Ascending aorta (tissue), 2 donors: ENCODE results near the gene IDH3B. TPM values are rescaled to one million over a fixed set of nuclear protein-coding genes. Genes with fewer than 3 reads are reported as not detected.
"Not testable (repeated sequence)": the region's sequence is repeated elsewhere in the genome, so short reads cannot be mapped to it uniquely, and the experiment has no call there.

ENCODE experiments used
- DNase-seq, 2 donors: peaks; one replicate each; pipeline ENCODE4 v3.0.0-alpha.2; 2019; ENCODE audit warnings: low spot score in 2 of 2
- H3K27ac ChIP-seq, 2 donors: fragments of 200-600 bp; sonication (generic); one replicate each; pipeline ENCODE4 v1.5.1; 2016 to 2017; ENCODE audit warnings: mild to moderate bottlenecking in 1 of 2
- H3K27me3 ChIP-seq: fragments of 200-600 bp; sonication (generic); one replicate; pipeline ENCODE4 v1.5.1; 2017
- H3K36me3 ChIP-seq, 2 donors: fragments of 200-600 bp; sonication (generic); one replicate each; pipeline ENCODE4 v1.5.1; 2016
- H3K4me1 ChIP-seq, 2 donors: fragments of 200-600 bp; sonication (generic); one replicate each; pipeline ENCODE4 v1.5.1; 2016 to 2017; ENCODE audit warnings: mild to moderate bottlenecking in 1 of 2
- H3K4me3 ChIP-seq, 2 donors: fragments of 200-600 bp; sonication (generic); one replicate each; pipeline ENCODE4 v1.5.1; 2016 to 2017; ENCODE audit warnings: mild to moderate bottlenecking in 1 of 2
- H3K9me3 ChIP-seq, 2 donors: fragments of 200-600 bp; sonication (generic); one replicate each; pipeline ENCODE4 v1.5.1; 2016
- CTCF ChIP-seq, 3 experiments: fragments of 200-600 bp in 2 of 3; fragments of 450-650 bp in 1 of 3; sonication (generic) in 2 of 3; IDR thresholded peaks; one replicate each; pipeline ENCODE4 v1.5.1; 2016 to 2019; ENCODE audit warnings: antibody characterized with exemption in 3 of 3, mild to moderate bottlenecking in 1 of 3, moderate library complexity in 1 of 3
- intact Hi-C: fragments of 100-400 bp; cut with DNase I; formaldehyde crosslinking; loops from one replicate; pipeline ENCODE4 v1.15.1; 2023
- total RNA-seq: library from RNA; depleted of rRNA; stranded (reverse); fragments of >200 nt; gene quantifications from one replicate; pipeline ENCODE4 v1.1.0, GENCODE V29; 2016

The IDH3B gene
- total RNA-seq, 1 donor from 2014 or later = 24.9 TPM

- H3K9me3 ChIP-seq = no peaks in the 10 kb centered on the region
- H3K27me3 ChIP-seq = peaks cover 6% of the 10 kb centered on the region
- no peak overlapping the region for H3K27ac ChIP-seq
- intact Hi-C loops = loop anchor here (10.0 kb wide), 1 partner anchor 178 kb away; the partner anchor contains the start of gene PTPRA
- no peaks in the 10 kb centered on the region for H3K36me3 ChIP-seq
- H3K4me3 ChIP-seq = no peak overlapping the region
- TF ChIP-seq CTCF (IDR thresholded peaks at IDR 0.05) = no peak
- H3K4me1 ChIP-seq = peaks cover 2 to 7% of the 10 kb centered on the region in 2 donors
- DNase-seq = peak in 1 of 2 donors; percentile 41
Observed at GRCh38 chr20:2696646-2697045, 32.6 kb upstream of the IDH3B start.

DNA sequence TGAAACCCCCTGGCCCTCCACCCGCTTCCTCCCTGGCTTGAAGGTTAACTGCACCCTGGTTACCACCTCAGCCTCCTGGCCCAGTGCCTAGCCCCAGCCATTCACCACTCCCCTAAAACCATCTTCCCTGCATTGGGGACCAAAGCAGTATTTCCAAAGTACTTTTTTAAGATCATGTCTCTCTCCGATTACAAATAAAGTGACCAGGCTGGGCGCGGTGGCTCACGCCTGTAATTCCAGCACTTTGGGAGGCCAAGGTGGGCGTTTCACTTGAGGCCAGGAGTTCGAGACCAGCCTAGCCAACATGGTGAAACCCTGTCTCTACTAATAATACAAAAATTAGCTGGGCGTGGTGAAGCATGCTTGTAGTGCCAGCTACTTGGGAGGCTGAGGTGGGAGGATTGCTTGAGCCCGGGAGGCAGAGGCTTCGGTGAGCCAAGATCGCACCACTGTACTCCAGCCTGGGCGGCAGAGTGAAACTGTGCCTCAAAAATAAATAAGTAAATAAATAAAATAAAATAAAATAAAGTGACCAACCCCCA, 32.0 kb upstream of the IDH3B start:
- intact Hi-C loops = loop anchor here (10.0 kb wide), 1 partner anchor 179 kb away; the partner anchor contains the start of gene PTPRA
- not testable (repeated sequence) for H3K4me3 ChIP-seq, H3K36me3 ChIP-seq, H3K27ac ChIP-seq, H3K9me3 ChIP-seq, H3K4me1 ChIP-seq, H3K27me3 ChIP-seq
- DNase-seq = peak in 1 of 2 donors; percentile 33

DNA sequence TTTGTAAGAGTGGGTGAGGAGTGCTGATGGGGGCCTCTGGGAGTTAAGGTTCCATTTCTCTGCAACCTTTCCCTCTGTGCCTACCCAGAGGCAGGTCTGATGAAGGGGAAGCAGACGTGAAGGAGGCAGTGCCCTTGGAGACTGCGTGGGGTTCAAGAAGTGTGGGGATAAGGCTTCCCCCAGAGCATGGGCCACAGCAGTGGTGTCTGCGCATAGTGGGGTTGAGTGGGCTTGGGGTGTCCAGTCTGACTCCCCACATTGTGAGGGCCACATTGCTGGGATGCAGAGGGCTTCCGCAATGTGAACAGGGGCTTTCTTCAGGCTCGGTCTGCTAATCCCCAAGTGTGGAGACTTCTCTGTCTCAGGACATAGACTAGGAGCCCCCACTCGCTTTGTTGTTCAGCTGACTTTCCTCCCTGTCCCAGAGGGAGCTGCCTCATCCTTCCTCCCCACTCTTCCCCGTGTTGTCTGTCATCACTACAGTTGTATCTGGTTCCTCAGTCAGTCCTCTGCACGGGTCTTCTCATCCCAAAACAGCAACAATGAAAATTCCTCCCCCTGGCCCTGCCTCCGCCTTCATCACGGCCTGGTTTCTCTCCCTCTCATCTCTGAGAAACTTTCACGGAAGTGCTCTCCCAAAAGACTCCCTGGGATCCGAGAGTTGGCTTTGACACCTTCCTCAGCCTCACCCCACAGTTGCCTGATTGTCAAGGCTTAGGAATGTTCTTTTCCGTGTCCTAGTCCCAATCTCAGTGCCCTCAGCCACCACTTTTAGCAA, 31.4 kb upstream of the IDH3B start:
- H3K9me3 ChIP-seq = no peaks in the 10 kb centered on the region
- no peak overlapping the region for H3K27ac ChIP-seq
- H3K4me3 ChIP-seq = no peak overlapping the region
- peak in 1 of 2 donors; percentile 53 for DNase-seq
- no peak for TF ChIP-seq CTCF (IDR thresholded peaks at IDR 0.05)
- H3K4me1 ChIP-seq = peaks cover 2 to 7% of the 10 kb centered on the region in 2 donors
- intact Hi-C loops = loop anchor here (10.0 kb wide), 1 partner anchor 179 kb away; the partner anchor contains the start of gene PTPRA
- H3K27me3 ChIP-seq = peaks cover 6% of the 10 kb centered on the region
- H3K36me3 ChIP-seq = no peaks in the 10 kb centered on the region

DNA sequence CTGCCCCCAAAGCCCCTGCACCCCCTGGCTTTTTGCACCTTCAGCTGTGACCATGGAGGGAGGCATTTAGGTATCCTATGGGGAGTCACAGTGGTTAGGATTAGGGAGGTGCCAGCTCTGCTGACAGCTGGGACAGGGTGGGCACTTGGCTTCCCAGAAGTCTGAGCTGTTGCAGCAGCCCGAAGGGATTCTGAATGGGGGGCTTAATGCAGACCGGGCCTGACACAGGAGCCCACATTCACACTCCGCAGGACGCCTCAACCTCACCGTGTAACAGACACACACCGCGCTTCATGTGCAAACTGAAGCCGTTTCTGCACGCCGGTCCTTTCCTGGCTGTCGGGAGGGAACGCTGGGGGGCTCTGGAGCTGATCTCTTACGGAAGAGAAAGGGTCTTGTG, 30.5 kb upstream of the IDH3B start:
- TF ChIP-seq CTCF (IDR thresholded peaks at IDR 0.05) = no peak
- Histone ChIP-seq H3K9me3 (no peaks in the 10 kb centered on the region), H3K4me1 (peaks cover 2 to 7% of the 10 kb centered on the region in 2 donors), H3K27me3 (peaks cover 6% of the 10 kb centered on the region), H3K36me3 (no peaks in the 10 kb centered on the region), H3K4me3 (no peak overlapping the region), H3K27ac (no peak overlapping the region)
- peak in 1 of 2 donors; percentile 60 for DNase-seq
- intact Hi-C loops = loop anchor here (5.0 to 10.0 kb wide), 3 partner anchors 58 to 180 kb away; partner anchors contain the start of gene PTPRA

DNA sequence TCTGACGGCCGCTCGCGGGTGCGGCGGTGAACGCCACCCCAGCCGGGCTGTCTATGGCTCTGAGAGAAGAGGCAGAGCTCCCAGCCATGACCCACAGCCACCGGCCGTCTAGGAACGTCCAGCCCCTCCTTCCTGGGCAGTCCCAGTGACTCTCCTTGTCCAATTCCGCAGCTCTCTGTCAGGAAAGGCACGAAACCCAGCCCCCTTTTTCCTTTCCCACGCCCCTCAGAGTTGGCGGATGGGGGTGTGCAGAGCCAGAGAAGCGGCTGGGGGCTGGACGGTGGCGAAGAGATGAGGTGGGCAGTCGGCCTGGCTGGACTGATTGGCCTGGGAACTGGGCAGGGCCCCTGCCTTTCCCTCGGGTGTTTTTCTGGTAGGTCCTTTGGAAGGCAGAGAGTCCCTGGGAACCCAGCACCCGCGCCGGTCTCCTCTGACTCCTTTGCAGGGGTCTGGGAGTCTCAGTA, 30.0 kb upstream of the IDH3B start:
- peak overlapping the region; percentile 65 to 92 for H3K4me3 ChIP-seq
- no peak overlapping the region for H3K27ac ChIP-seq
- H3K9me3 ChIP-seq = no peaks in the 10 kb centered on the region
- peaks cover 6% of the 10 kb centered on the region for H3K27me3 ChIP-seq
- TF ChIP-seq CTCF (IDR thresholded peaks at IDR 0.05) = no peak
- DNase-seq = peak in 1 of 2 donors; percentile 59
- H3K36me3 ChIP-seq = no peaks in the 10 kb centered on the region
- intact Hi-C loops = loop anchor here (5.0 to 10.0 kb wide), 3 partner anchors 58 to 181 kb away; partner anchors contain the start of gene PTPRA
- H3K4me1 ChIP-seq = peaks cover 2 to 7% of the 10 kb centered on the region in 2 donors
